NB4 (cell line): Measurements from ENCODE around the gene C13orf46.

ENCODE experiments used
- DNase-seq: peaks from one replicate; pipeline ENCODE4 v3.0.0; 2010; ENCODE audit warnings: low read depth
- H3K4me3 ChIP-seq: one replicate; pipeline ENCODE4 v1.5.1; 2011; ENCODE audit warnings: mild to moderate bottlenecking, low read depth, low read length, moderate library complexity
- CTCF ChIP-seq: IDR thresholded peaks from one replicate; pipeline ENCODE4 v1.5.1; 2012; ENCODE audit warnings: low read depth, low read length
- MAX ChIP-seq: IDR thresholded peaks from 2 replicates; pipeline ENCODE4 v1.6.1; 2011; ENCODE audit warnings: low read depth, low read length
- MYC ChIP-seq: IDR thresholded peaks from 2 replicates; pipeline ENCODE4 v1.6.1; 2011; ENCODE audit warnings: low read depth, low read length
- POLR2A ChIP-seq: IDR thresholded peaks from 2 replicates; pipeline ENCODE4 v1.6.1; 2011; ENCODE audit warnings: mild to moderate bottlenecking; ENCODE audit not compliant: insufficient read length; ENCODE audit errors: extremely low read depth

C13orf46 gene

GRCh38 chr13:113956571-113956970 lies 17.3 kb downstream of the C13orf46 start:
- no peak for DNase-seq
- no peak overlapping the region for H3K4me3 ChIP-seq
- TF ChIP-seq POLR2A (no peak), MYC (no peak)

GRCh38 chr13:113955691-113956090 lies 18.2 kb downstream of the C13orf46 start:
- DNase-seq = no peak
- no peak for TF ChIP-seq CTCF
- TF ChIP-seq MYC = no peak
- TF ChIP-seq POLR2A = no peak
- no peak for TF ChIP-seq MAX
- no peak overlapping the region for H3K4me3 ChIP-seq

- TF ChIP-seq CTCF = no peak
- TF ChIP-seq POLR2A = no peak
- TF ChIP-seq MYC = no peak
- no peak for TF ChIP-seq MAX
- H3K4me3 ChIP-seq = no peak overlapping the region
- DNase-seq = no peak
Measured at GRCh38 chr13:113955235-113955634, 18.6 kb downstream of the C13orf46 start.

GRCh38 chr13:113954046-113954835 lies 19.6 kb downstream of the C13orf46 start:
- H3K4me3 ChIP-seq = no peak overlapping the region
- no peak for TF ChIP-seq MYC
- no peak for TF ChIP-seq MAX
- TF ChIP-seq POLR2A = no peak
- no peak for TF ChIP-seq CTCF
- no peak for DNase-seq

GRCh38 chr13:113953561-113953960 lies 20.3 kb downstream of the C13orf46 start:
- TF ChIP-seq MAX (no peak), CTCF (no peak), MYC (no peak), POLR2A (no peak)
- H3K4me3 ChIP-seq = no peak overlapping the region
- DNase-seq = no peak

GRCh38 chr13:113952983-113953520 lies 20.8 kb downstream of the C13orf46 start:
- no peak overlapping the region for H3K4me3 ChIP-seq
- TF ChIP-seq MYC (no peak), POLR2A (no peak), CTCF (no peak), MAX (no peak)
- DNase-seq = no peak
